GM18526 (cell line): ENCODE data around the gene MEF2A.

ENCODE experiments used
- POLR2A ChIP-seq: IDR thresholded peaks from 3 replicates; pipeline ENCODE4 v1.6.1; 2011; ENCODE audit not compliant: insufficient read length; ENCODE audit errors: extremely low read depth

MEF2A gene

DNA sequence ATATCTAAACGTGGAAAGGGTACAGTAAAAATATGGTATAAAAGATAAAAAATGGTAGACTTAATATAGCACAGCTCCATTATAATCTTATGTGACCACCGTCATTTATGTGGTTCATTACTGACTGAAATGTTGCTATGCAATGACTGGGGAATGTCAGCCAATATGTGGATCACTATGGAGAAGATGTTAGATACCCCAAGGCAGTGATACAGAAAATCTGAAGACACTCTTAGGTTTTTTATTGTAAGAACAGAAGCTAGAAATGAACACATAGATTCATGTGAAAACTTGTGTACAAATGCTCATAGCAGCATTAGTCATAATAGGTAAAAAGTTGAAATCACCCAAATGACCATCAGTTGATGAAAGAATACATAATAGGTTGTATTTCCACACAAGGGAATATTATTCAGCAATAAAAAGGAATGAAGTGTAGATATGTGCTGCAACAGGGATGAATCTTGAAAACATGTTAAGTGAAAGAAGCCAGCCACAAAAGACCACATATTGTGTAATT is 18.4 kb downstream of the MEF2A start:
- TF ChIP-seq POLR2A, result no peak

DNA sequence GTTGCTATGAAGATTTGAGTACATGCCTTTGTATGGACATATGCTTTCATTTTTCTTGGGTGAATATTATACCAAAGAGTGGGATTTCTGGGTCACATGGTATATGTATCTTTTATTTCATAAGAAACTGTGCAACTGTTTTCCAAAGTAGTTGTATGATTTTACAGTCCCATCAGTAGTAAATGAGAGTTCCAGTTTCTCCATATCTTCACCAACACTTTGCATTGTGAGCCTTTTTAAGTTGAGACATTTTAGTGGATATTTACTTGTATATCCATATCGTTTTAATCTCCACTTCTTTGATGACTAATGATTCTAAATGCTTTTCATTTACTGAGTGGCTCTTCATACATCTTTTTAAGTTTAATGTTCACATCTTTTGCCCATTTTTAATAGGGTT is 20.3 kb downstream of the MEF2A start:
- TF ChIP-seq POLR2A, result no peak

- TF ChIP-seq POLR2A, result no peak
These were observed 24.0 kb downstream of the MEF2A start for GRCh38 chr15:99589801-99590200.

DNA sequence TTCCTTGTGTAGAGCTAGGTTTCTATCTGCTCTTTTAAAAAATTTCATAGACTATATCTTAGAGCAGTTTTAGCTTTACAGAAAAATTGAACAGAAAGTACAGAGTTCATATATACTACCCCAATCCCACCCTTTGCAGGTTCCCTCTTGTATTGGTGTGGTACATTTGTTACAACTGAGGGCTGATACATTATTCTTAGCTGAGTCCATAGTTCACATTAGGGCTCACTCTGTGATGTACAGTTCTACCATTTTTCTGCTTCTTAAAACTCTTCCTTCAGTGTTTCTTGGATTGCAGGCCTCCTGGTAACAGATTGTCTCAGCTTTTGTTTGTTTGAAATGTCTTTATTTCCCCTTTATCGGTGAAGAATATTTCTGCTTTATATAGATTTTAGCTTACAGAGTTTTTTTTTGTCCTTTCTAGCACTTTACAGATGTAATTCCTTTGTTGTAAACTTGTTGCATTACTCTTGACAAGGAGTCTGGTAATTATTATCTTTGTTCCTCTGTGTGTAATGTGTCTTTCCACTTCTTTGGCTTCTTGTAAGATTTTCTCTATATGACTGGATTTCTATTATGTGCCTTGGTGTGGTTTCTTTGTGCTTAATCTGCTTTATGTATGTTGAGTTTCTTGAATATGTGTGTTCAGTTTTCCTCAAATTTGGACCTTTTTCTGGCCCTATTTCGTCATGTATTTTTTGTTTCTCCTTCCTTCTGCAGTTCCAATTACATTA is 25.3 kb downstream of the MEF2A start:
- TF ChIP-seq POLR2A, result no peak

GRCh38 chr15:99592145-99592791 is 26.5 kb downstream of the MEF2A start:
- TF ChIP-seq POLR2A, result no peak

DNA sequence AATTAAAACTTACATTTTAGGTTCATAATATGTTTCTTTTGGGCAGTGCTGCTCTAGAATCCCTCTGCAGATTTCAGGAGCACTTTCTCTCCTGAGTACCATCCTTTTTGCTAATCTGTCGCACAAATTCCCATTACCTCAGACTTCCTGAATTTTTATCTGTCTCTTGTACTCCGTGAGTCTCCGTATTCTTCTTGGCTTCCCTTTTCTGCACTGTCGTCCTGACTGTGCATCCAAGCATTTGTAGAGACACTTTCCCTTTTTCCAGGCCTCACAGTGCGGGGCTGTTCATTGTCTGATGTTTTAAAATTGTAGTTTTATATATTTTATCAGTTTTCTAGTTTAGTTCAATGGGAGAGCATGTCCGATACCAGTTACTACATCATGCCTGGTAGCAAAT is 27.3 kb downstream of the MEF2A start:
- TF ChIP-seq POLR2A, result no peak

GRCh38 chr15:99594916-99595315 is 29.1 kb downstream of the MEF2A start:
- no peak for TF ChIP-seq POLR2A

DNA sequence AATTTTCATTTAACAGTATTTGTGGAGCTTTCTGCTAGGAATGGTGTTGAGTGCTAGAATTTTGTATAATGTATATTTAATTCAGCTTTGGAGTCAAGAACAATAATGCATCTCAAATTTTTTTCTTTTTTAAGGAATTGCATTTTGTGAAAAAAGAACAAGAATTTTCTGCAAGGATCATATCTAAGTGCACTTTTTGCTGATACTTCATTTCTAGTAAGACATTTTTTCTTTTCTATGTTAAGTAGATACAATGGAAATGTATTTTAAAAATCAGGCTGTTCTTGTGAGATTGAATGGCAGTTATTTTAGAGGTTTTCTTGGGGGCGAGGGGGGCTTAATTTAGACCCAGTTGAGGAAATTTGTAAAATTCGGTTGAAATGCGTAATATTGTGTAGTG is 32.5 kb downstream of the MEF2A start:
- no peak for TF ChIP-seq POLR2A

GRCh38 chr15:99603828-99604227 is 38.0 kb downstream of the MEF2A start:
- no peak for TF ChIP-seq POLR2A

DNA sequence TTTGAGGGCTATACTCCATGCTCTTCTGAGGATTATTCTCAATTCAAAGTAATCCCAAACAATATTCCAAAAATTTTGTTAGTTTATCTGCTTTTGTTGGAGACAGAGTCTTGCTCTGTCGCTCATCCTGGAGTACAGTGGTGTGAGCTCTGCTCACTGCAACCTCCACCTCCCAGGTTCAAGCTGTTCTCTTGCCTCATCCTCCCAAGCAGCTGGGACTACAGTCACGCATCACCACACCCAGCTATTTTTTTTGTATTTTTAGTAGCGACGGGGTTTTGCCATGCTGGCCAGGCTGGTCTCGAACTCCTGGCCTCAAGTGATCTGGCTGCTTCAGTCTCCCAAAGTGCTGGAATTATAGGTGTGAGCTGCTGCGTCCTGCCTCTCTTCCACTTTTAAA is 39.1 kb downstream of the MEF2A start:
- TF ChIP-seq POLR2A, result no peak

DNA sequence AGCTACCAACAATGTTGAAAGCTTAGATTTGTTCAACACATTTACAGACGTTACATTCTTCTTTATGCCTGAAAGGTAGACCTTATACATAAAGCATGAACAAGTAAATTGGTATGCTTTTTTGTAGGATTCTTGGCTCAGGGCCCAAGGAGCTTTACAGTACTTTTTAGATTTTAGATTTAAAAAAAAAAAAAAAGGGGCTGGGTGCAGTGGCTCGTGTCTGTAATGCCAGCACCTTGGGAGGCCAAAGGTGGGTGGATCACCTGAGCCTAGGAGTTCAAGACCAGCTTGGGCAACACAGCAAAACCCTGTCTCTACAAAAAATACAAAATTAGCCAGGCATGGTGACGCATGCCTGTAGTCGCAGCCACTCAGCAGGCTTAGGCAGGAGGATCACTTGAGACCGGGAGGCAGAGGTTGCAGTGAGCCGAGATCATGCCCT is 39.7 kb downstream of the MEF2A start:
- TF ChIP-seq POLR2A, result no peak

GRCh38 chr15:99605990-99606389 is 40.2 kb downstream of the MEF2A start:
- TF ChIP-seq POLR2A, result no peak

DNA sequence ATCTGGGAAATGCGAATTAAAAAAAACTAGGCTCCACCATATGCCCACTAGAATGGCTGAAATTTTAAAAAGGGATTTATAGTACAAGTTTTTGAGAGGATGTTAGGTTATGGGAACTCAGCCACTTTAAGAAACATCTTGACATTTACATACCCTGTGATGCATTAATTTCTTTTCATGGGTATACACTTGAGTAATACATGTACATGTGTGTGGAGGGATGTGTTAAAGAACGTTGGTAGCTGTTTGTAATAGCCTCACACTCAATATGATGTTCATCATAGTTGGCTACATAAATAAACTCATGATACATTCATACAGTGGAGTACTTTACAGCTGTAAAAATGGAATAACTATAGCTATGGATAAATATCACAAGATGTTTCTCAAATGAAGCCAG is 40.9 kb downstream of the MEF2A start:
- no peak for TF ChIP-seq POLR2A

- TF ChIP-seq POLR2A, result no peak
These were observed 47.7 kb downstream of the MEF2A start for GRCh38 chr15:99613481-99613880.

DNA sequence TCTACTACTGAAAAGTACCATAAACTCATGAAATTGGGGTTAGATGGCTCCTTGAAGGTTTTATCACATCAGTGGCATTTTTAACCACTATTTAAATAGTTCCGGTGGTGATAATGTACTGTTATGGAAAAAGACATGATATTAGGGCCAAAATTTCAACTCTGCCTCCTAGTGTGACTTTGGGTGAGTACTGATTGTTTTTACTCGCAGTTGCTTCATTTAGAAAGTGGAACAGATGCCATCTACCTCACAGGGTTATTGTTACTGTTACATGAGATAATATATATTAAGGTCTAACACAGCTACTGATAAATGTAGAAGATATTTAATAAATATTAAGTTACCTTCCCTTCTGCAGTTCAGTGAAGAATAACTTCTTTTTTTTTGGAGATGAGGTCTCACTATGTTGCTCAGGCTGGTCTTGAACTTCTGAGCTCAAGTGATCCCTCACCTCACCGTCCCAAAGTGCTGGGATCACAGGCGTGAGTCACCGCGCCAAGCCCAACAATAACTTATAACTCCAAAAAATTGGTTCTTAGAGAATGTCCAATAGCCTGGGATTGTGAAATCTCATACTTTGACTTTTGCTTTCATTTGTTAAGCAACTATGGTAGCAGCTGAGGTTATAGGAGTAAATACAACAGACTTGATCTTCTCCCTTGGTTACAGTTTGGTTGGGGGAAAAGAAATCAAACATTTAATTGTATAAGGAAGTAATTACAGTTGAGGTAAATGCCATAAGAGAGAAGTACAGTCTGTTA is 48.3 kb downstream of the MEF2A start:
- TF ChIP-seq POLR2A, result no peak

DNA sequence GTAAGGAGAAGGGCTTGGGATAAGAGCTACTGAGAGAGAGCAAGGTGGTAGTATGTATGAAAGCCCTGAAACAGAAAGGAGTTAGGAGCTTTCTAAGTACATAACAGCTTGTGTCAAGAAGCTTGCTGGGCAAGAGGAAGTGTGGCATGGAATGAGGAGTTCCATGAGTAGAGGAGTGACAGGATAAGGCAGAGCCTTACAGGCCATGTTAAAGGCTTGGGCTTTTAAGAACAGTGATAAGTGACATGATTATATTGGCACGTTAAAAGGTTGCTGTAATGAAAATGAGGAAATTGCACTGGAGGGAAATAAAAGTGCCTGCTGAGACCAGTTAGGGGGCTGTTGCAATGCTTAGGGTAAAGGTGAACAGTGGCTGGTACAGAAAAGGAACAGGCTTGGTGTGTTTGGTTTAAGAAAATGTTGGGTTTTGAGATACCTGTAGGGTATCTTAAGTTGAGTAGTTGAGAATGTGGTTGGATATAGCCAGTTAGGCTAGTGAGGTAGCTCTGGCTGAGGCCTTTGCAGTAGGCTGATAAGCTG is 49.0 kb downstream of the MEF2A start:
- no peak for TF ChIP-seq POLR2A

DNA sequence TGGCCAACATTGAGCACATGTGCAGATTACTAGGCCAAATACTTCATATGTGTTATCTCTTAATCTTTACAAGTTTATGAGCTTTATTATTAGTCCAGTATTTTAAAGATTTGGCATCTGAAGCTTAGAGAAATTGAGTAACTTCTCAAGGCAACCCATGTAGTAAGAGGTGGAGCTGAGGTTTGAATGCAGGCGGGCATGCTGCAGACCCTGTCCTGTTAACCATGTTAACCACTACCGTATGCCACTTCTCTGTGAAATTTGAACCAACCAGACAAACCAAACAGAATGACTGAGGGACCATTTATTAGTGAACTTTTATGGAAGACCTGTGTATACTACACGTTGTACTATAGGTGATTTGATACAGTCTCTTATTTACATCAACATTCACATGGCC is 49.7 kb downstream of the MEF2A start:
- TF ChIP-seq POLR2A, result no peak
